ENCODE results near the gene SLC8A1. TPM values are rescaled to one million over a fixed set of nuclear protein-coding genes. Genes with fewer than 3 reads are reported as not detected.

The SLC8A1 gene
- polyA plus RNA-seq, 3 donors, result 0.62 to 1.9 (median 0.79) TPM

GRCh38 chr2:40403233-40403836 lies 48.6 kb downstream of the SLC8A1 start:
- H3K27ac ChIP-seq (ENCODE audit: low read depth, low read length), result no peak overlapping the region
- 67 to 90% (median 88%) methylated on average over 4 of the region's 4 CpGs for WGBS, 3 donors

DNA sequence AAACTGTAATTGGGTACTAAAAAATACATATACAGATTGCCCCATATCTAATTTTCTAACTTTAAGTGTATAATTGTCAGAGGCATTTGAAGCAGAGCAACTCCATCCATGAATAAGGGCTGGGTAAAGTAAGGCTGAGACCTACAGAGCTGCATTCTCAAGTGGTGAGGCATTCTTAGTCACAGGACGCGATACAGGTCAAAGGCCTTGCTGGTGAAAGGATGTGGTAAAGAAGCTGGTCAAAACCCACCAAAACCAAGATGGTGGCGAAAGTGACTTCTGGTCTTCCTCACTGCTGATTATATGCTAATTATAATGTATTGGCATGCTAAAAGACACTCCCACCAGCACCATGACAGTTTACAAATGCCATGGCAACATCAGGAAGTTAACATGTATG lies 50.0 kb downstream of the SLC8A1 start:
- WGBS, 3 donors, result 86 to 96% (median 94%) methylated on average over 3 of the region's 3 CpGs
- no peak overlapping the region for H3K27ac ChIP-seq (ENCODE audit: low read depth, low read length)

GRCh38 chr2:40400336-40400953 lies 51.4 kb downstream of the SLC8A1 start:
- no peak overlapping the region for H3K27ac ChIP-seq (ENCODE audit: low read depth, low read length)
- WGBS, 3 donors, result 41 to 45% (median 42%) methylated on average over 3 of the region's 3 CpGs

DNA sequence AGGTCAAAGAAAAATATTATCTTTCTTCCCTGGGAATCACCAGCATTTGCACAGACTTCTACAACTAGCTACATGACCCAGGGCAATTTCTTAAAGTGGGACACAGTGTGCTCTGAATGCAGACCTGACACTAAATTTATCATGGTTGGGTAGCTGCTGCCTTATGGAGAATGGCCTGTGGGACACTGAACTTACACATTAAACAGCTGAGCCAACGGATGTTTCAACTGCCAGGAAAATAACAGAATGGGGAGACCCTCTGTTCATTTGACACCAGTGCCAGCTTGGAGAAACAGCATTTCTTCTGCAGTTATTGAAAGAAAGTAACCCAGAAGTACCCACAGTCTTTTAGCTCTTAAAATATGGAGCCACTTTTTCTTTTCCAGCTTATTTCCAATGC lies 54.1 kb downstream of the SLC8A1 start:
- WGBS, 3 donors, result 86 to 90% (median 88%) methylated on average over 1 of the region's 1 CpG
- H3K27ac ChIP-seq (ENCODE audit: low read depth, low read length), result no peak overlapping the region

- 74 to 92% (median 90%) methylated on average over 2 of the region's 2 CpGs for WGBS, 3 donors
- H3K27ac ChIP-seq (ENCODE audit: low read depth, low read length), result no peak overlapping the region
These were observed 55.8 kb downstream of the SLC8A1 start for GRCh38 chr2:40396124-40396523.

- H3K27ac ChIP-seq (ENCODE audit: low read depth, low read length), result no peak overlapping the region
- 40 to 70% (median 65%) methylated on average over 4 of the region's 4 CpGs for WGBS, 3 donors
These were observed 56.5 kb downstream of the SLC8A1 start for GRCh38 chr2:40395169-40396073.

GRCh38 chr2:40394597-40394996 lies 57.3 kb downstream of the SLC8A1 start:
- WGBS, 3 donors, result 0 to 4% (median 3%) methylated on average over 1 of the region's 1 CpG
- no peak overlapping the region for H3K27ac ChIP-seq (ENCODE audit: low read depth, low read length)

- 50 to 69% (median 67%) methylated on average over 4 of the region's 4 CpGs for WGBS, 3 donors
- no peak overlapping the region for H3K27ac ChIP-seq (ENCODE audit: low read depth, low read length)
These were observed 57.9 kb downstream of the SLC8A1 start for GRCh38 chr2:40394031-40394430.

DNA sequence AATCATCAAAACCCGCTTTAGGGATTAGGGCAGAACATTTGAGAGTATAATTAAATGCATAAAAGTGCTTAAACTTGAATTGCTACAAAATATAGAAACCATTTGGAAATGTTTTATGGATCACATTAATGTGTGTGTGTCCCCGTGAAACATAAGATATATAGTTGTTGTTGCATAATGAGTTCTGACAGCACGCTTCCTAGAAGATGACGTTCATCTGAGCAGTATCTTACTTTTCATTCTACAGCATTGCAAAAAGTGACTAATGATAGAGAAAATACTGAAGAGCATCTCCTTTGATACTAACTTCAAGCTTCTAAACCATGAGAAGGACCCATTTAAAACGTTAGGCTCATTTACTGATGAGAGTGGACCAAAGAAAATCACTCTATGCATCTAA lies 63.7 kb downstream of the SLC8A1 start:
- 75 to 87% (median 84%) methylated on average over 5 of the region's 5 CpGs for WGBS, 3 donors
- no peak overlapping the region for H3K27ac ChIP-seq (ENCODE audit: low read depth, low read length)

GRCh38 chr2:40386177-40386576 lies 65.7 kb downstream of the SLC8A1 start:
- no peak overlapping the region for H3K27ac ChIP-seq (ENCODE audit: low read depth, low read length)
- WGBS, 3 donors, result 45 to 69% (median 48%) methylated on average over 2 of the region's 2 CpGs

- H3K27ac ChIP-seq (ENCODE audit: low read depth, low read length), result no peak overlapping the region
- WGBS, 3 donors, result 14 to 39% (median 16%) methylated on average over 2 of the region's 2 CpGs
These were observed 67.2 kb downstream of the SLC8A1 start for GRCh38 chr2:40384714-40385113.

DNA sequence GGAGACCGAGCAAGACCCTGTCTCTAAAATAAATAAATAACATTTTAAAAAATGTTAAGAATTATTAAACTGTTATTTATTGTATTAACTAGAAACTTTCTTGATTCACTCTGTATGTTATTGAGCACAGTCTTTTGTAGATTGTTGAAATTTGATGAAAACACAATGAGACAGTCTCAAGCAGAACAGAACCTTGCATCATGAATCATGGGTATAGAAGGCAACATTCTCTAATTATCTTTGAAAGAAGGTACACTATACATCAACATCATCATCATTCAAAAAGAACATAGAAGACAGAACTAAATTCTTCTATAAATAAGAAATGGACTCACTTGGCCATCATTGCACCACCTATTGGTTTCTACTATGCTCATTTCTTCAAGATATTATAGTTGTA lies 67.7 kb downstream of the SLC8A1 start:
- WGBS, 3 donors, result 77 to 100% (median 94%) methylated on average over 1 of the region's 1 CpG

DNA sequence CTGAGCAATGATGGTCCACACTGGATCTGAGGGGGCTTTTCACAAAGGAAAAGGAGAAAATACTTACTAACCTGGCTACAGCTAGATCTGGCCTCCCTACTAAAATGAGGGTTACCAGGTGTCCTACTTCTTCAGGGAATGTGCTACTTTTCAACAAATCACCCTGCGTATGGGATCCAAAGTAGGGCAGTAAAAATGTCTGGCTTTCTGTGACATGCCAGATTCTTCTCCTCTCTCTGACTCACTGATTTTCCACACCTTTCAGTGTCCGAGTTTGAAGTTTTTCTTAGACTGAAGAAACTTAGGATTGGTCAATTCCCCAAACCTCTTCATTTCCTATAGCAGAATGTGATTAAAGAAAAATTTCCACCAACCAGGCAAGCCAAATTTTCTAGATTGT lies 71.2 kb downstream of the SLC8A1 start:
- 74 to 96% (median 93%) methylated on average over 2 of the region's 2 CpGs for WGBS, 3 donors
- H3K27ac ChIP-seq (ENCODE audit: low read depth, low read length), result no peak overlapping the region

More for the DNA sequence above, 67.7 kb downstream of the SLC8A1 start:
- no peak overlapping the region for H3K27ac ChIP-seq (ENCODE audit: low read depth, low read length)

DNA sequence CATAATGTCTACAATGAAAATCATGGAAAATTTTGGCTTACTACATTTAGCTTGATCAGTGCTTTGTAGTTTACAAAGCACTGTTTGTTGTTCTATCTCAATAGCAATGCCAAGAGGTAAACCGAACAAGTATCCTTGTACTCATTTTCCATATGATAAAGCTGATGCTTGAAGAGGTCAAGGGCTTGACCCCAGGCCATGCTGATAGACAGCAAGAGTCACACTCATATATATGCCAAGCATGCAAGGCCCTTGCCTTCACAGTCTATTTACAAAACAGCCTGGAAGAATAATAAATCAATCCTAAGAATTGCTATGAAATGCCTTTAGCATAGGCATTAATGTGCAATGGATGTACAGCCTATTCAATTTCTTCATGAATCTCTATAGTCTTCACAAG lies 71.8 kb downstream of the SLC8A1 start:
- no peak overlapping the region for H3K27ac ChIP-seq (ENCODE audit: low read depth, low read length)
- 57 to 97% (median 93%) methylated on average over 1 of the region's 1 CpG for WGBS, 3 donors

DNA sequence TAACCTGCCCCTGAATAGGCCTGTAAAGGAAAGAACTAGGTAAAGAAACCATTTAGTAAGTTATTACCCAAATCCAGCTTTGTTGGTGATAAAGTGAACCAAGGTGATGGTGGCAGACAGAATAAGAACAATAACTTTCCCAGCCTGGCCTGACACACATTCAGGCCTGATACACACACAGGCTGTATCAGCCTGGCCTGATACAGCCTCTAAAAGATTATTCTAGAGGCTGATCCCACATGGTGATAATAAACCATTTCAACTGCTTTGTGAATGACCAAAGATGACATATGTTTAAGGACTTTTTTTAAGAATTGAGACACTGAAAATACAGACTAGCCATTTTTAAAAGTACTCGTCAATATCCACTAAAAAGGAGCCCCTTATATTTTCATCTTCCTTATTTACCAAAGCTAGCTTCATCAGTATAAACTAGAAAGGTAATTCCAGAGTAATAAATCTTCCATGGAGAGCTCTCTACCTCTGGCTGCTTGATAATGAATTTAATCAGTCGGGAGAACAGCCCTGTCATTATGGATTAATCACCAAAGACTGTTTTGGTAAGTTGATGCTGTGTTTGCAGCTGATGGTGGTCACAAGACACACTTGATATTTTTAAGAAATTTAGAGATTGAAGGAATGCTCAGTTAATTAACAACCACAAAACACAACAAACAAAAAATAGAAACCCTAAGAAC lies 77.2 kb downstream of the SLC8A1 start:
- no peak overlapping the region for H3K27ac ChIP-seq (ENCODE audit: low read depth, low read length)

GRCh38 chr2:40373111-40373510 lies 78.8 kb downstream of the SLC8A1 start:
- 80 to 90% (median 81%) methylated on average over 1 of the region's 1 CpG for WGBS, 3 donors
- no peak overlapping the region for H3K27ac ChIP-seq (ENCODE audit: low read depth, low read length)

More for the DNA sequence above, 77.2 kb downstream of the SLC8A1 start:
- WGBS, 3 donors, result 42 to 88% (median 87%) methylated on average over 2 of the region's 2 CpGs

DNA sequence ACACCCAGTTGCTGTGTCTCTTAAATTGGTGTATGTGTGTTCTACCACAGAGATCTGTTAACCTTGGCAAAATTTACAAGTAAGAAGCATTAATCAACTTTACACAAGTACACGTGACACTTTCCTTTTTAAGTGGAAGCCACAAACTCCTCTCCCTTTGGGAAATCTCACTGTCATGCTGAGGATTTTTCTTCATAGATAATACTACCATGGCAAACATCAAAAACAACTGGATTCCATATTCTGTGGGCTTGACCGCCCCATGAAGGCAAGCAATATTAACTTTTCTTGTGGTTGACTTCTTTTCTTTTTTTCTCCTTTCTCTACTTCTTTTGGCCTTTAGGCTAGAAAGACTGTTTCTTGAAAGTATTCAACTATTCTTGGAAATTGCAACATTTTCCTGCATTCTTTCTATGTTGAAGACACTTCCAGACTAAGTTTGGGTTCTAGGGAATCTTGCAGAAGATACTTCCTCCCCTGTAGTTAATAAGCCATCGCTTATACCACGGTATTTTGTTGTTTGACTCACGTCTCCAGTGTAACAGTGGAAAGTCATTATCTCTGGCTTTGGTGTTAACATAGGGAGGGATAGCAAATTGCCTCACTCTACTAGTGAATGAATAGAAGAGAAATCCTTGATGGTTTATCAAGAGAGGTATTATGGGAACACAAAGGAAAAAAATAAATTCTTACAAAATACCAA lies 79.5 kb downstream of the SLC8A1 start:
- H3K27ac ChIP-seq (ENCODE audit: low read depth, low read length), result no peak overlapping the region
- WGBS, 3 donors, result 53 to 67% (median 54%) methylated on average over 5 of the region's 5 CpGs

Measured in adipose tissue (tissue), 3 donors.